ENCODE results near the gene TMEM132C.

TMEM132C gene

DNA sequence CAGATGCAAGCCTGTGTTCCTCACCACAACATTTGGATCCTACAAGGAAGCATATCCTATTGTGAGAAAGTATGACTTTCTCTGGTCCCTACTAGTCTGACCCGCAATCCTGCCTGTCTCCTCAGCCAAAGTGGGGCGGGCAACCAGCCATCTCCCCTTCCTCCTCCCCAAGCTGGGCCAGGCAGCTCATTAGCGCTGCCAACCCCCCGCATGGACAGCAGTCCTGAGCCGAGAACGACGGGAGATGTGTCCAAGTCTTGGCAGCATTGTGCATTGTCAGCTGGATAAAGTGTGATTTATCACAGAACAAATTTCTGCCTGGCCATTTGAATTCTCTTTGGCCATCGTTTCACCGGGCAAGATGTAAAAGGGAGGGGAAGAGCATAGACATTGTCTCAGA is 417.4 kb downstream of the TMEM132C start:
- Histone ChIP-seq H3K4me3 (ENCODE audit: low read length) (no peak overlapping the region), H3K4me1 (ENCODE audit: control insufficient read depth, low read length) (no peaks in the 10 kb centered on the region), H3K79me2 (ENCODE audit: control insufficient read depth, low read length) (no peaks in the 10 kb centered on the region), H3K9me3 (ENCODE audit: control insufficient read depth, insufficient read depth, low read length) (no peaks in the 10 kb centered on the region), H3K27me3 (ENCODE audit: control insufficient read depth, low read length) (no peaks in the 10 kb centered on the region; the same call in 1 of the 2 replicates), H4K20me1 (ENCODE audit: control insufficient read depth, insufficient read depth, low read depth, low read length) (no peaks in the 10 kb centered on the region), H3K4me2 (ENCODE audit: low read length) (no peak overlapping the region), H3K9me2 (replicated peaks; ENCODE audit: control insufficient read depth, low read length) (no peaks in the 10 kb centered on the region), H3K36me3 (ENCODE audit: control insufficient read depth, low read length) (no peaks in the 10 kb centered on the region), H3K27ac (ENCODE audit: low read depth, low read length) (no peak overlapping the region), H3F3A (ENCODE audit: control insufficient read depth, insufficient read depth) (no peaks in the 10 kb centered on the region)
- TF ChIP-seq, protein P1, sequence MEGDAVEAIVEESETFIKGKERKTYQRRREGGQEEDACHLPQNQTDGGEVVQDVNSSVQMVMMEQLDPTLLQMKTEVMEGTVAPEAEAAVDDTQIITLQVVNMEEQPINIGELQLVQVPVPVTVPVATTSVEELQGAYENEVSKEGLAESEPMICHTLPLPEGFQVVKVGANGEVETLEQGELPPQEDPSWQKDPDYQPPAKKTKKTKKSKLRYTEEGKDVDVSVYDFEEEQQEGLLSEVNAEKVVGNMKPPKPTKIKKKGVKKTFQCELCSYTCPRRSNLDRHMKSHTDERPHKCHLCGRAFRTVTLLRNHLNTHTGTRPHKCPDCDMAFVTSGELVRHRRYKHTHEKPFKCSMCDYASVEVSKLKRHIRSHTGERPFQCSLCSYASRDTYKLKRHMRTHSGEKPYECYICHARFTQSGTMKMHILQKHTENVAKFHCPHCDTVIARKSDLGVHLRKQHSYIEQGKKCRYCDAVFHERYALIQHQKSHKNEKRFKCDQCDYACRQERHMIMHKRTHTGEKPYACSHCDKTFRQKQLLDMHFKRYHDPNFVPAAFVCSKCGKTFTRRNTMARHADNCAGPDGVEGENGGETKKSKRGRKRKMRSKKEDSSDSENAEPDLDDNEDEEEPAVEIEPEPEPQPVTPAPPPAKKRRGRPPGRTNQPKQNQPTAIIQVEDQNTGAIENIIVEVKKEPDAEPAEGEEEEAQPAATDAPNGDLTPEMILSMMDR (IDR thresholded peaks at IDR 0.05; ENCODE audit: low read depth, low read length, poor library complexity, severe bottlenecking) = no peak
- no peak for TF ChIP-seq EZH2phosphoT487 (IDR thresholded peaks at IDR 0.05; ENCODE audit: borderline replicate concordance, low read length)

DNA sequence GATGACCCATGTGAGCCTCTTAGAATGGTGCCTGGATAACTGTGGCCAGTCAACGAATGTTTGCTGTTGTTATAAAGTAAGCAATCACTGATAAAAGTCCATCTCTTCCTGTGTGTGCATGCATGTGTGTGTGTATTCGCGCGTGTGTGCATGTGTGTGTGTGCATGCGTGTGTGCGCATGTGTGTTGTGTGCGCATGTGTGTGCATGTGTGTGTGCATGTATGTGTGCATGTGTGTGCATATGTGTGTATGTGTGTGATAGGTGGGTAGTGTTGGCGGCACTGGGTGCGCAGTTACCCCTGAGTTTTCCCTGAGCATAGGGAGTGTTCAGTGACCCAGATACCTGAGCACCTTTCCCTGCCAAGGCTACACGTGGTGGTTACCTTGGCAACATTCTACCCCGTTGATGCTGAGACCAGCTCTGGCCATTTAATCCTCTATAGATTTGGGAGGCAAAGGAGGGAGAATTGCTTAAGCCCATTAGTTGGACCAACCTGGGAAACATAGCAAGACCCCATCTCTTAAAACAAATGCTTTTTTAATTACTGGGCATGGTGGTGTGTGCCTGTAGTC is 419.0 kb downstream of the TMEM132C start:
- Histone ChIP-seq H3K36me3 (ENCODE audit: control insufficient read depth, low read length) (no peaks in the 10 kb centered on the region), H3K9me3 (ENCODE audit: control insufficient read depth, insufficient read depth, low read length) (no peaks in the 10 kb centered on the region), H3K79me2 (ENCODE audit: control insufficient read depth, low read length) (no peaks in the 10 kb centered on the region), H3F3A (ENCODE audit: control insufficient read depth, insufficient read depth) (no peaks in the 10 kb centered on the region), H3K9me2 (replicated peaks; ENCODE audit: control insufficient read depth, low read length) (no peaks in the 10 kb centered on the region), H3K4me1 (ENCODE audit: control insufficient read depth, low read length) (no peaks in the 10 kb centered on the region), H3K4me2 (ENCODE audit: low read length) (no peak overlapping the region), H4K20me1 (ENCODE audit: control insufficient read depth, insufficient read depth, low read depth, low read length) (no peaks in the 10 kb centered on the region), H3K27ac (ENCODE audit: low read depth, low read length) (no peak overlapping the region), H3K4me3 (ENCODE audit: low read length) (no peak overlapping the region), H3K27me3 (ENCODE audit: control insufficient read depth, low read length) (no peaks in the 10 kb centered on the region; the same call in 1 of the 2 replicates)
- TF ChIP-seq, protein P1 (IDR thresholded peaks at IDR 0.05; ENCODE audit: low read depth, low read length, poor library complexity, severe bottlenecking) = no peak

DNA sequence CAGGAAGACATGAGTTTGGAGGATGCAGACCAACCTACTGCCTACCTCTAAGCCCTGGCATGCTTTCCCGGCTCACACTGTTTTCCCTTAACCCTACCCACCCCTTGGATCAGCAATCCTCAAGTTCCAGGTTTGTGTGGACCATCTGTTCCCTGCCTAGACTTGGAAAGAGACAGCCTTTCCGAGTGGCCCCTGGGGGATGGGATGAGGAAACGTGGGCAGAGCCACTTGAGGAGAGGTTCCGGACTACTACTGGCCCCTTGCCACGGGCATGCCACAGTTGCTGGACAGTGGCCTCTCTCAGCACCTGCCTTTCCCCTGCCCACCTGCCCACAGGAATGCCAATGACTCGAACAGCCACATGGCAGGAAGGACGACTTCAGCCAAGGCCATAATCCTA is 420.9 kb downstream of the TMEM132C start:
- TF ChIP-seq EZH2phosphoT487 (IDR thresholded peaks at IDR 0.05; ENCODE audit: borderline replicate concordance, low read length) = no peak
- TF ChIP-seq, protein P1 (IDR thresholded peaks at IDR 0.05; ENCODE audit: low read depth, low read length, poor library complexity, severe bottlenecking) = no peak
- Histone ChIP-seq H3K36me3 (ENCODE audit: control insufficient read depth, low read length) (no peaks in the 10 kb centered on the region), H3K27me3 (ENCODE audit: control insufficient read depth, low read length) (no peaks in the 10 kb centered on the region; the same call in 1 of the 2 replicates), H4K20me1 (ENCODE audit: control insufficient read depth, insufficient read depth, low read depth, low read length) (no peaks in the 10 kb centered on the region), H3K79me2 (ENCODE audit: control insufficient read depth, low read length) (no peaks in the 10 kb centered on the region), H3K9me3 (ENCODE audit: control insufficient read depth, insufficient read depth, low read length) (no peaks in the 10 kb centered on the region), H3F3A (ENCODE audit: control insufficient read depth, insufficient read depth) (no peaks in the 10 kb centered on the region), H3K9me2 (replicated peaks; ENCODE audit: control insufficient read depth, low read length) (no peaks in the 10 kb centered on the region), H3K4me2 (ENCODE audit: low read length) (no peak overlapping the region), H3K4me1 (ENCODE audit: control insufficient read depth, low read length) (no peaks in the 10 kb centered on the region), H3K27ac (ENCODE audit: low read depth, low read length) (no peak overlapping the region), H3K4me3 (ENCODE audit: low read length) (no peak overlapping the region)

Measured in DOHH2 (cell line).